Spleen (tissue), 11 donors: ENCODE results near the gene MIB2. TPM values are rescaled to one million over a fixed set of nuclear protein-coding genes. Genes with fewer than 3 reads are reported as not detected.
"Not testable (repeated sequence)": the region's sequence is repeated elsewhere in the genome, so short reads cannot be mapped to it uniquely, and the experiment has no call there.

Experiments
- DNase-seq: peaks from one replicate; pipeline ENCODE4 v3.0.0-alpha.2; 2020
- H3K27ac ChIP-seq, 8 donors: fragments of 200-600 bp; sonication (generic) in 7 of 8; 1 replicate in 4 of 8; 2 replicates in 4 of 8; pipeline versions ENCODE4 v1.5.0 to v1.8.0; 2016 to 2021; ENCODE audit warnings: inconsistent platforms in 4 of 8, mild to moderate bottlenecking in 4 of 8, moderate library complexity in 1 of 8
- H3K27me3 ChIP-seq, 7 donors: fragments of 200-600 bp; sonication (generic) in 6 of 7; replicated peaks in 1 of 7; 1 replicate in 4 of 7; 2 replicates in 3 of 7; pipeline versions ENCODE4 v1.5.0 to v1.8.0; 2016 to 2021; ENCODE audit warnings: inconsistent platforms in 3 of 7, mild to moderate bottlenecking in 1 of 7
- H3K36me3 ChIP-seq, 6 donors: fragments of 200-600 bp; sonication (generic) in 5 of 6; 1 replicate in 4 of 6; 2 replicates in 2 of 6; pipeline versions ENCODE4 v1.5.0 to v1.8.0; 2016 to 2021; ENCODE audit warnings: inconsistent platforms in 2 of 6
- H3K4me1 ChIP-seq, 6 donors: fragments of 200-600 bp; sonication (generic) in 5 of 6; 1 replicate in 3 of 6; 2 replicates in 3 of 6; pipeline versions ENCODE4 v1.5.0 to v1.8.0; 2016 to 2021; ENCODE audit warnings: inconsistent platforms in 3 of 6
- H3K4me3 ChIP-seq, 8 donors: fragments of 200-600 bp; sonication (generic) in 7 of 8; 1 replicate in 4 of 8; 2 replicates in 4 of 8; pipeline versions ENCODE4 v1.5.0 to v1.8.0; 2016 to 2021; ENCODE audit warnings: inconsistent platforms in 4 of 8, mild to moderate bottlenecking in 4 of 8, moderate library complexity in 2 of 8
- H3K9me3 ChIP-seq, 8 donors: fragments of 200-600 bp; sonication (generic) in 7 of 8; 1 replicate in 4 of 8; 2 replicates in 4 of 8; pipeline versions ENCODE4 v1.5.0 to v1.8.0; 2016 to 2021; ENCODE audit warnings: inconsistent platforms in 4 of 8
- CTCF ChIP-seq, 11 experiments: fragments of 200-600 bp in 7 of 11; fragments of 450-650 bp in 4 of 11; sonication (generic) in 4 of 11; IDR thresholded peaks in 8 of 11; conservative IDR thresholded peaks in 3 of 11; 1 replicate in 7 of 11; 2 replicates in 4 of 11; pipeline versions ENCODE4 v1.4.0 to v1.8.0; 2016 to 2021; ENCODE audit warnings: antibody characterized with exemption in 11 of 11, inconsistent platforms in 4 of 11, mild to moderate bottlenecking in 1 of 11
- POLR2A ChIP-seq, 3 donors: fragments of 450-650 bp; IDR thresholded peaks; one replicate each; pipeline ENCODE4 v1.5.1; 2017; ENCODE audit warnings: antibody characterized with exemption in 3 of 3, mild to moderate bottlenecking in 1 of 3
- POLR2AphosphoS5 ChIP-seq, 3 donors: sonication (generic); formaldehyde crosslinking; IDR thresholded peaks; one replicate each; pipeline ENCODE4 v1.5.1; 2017; ENCODE audit warnings: antibody characterized with exemption in 3 of 3
- WGBS, 5 donors: extraction: QIAGEN DNeasy Blood & Tissue Kit in 3 of 5; methylation state at CpG; one replicate each; pipeline versions ENCODE4 v1.1.5 to v1.1.7; 2013 to 2018; 5-methylcytosine and 5-hydroxymethylcytosine counted together
- intact Hi-C: fragments of 100-400 bp; cut with DNase I; formaldehyde crosslinking; loops from one replicate; pipeline ENCODE4 v1.15.0; 2023; ENCODE audit warnings: low total_unique reads
- polyA plus RNA-seq, 3 donors: library from polyadenylated mRNA; stranded (reverse); fragments of 200-250 nt; gene quantifications; one replicate each; pipeline ENCODE4 v1.2.1, GENCODE V29; 2013
- total RNA-seq, 7 donors: library from RNA; depleted of rRNA in 3 of 7; stranded (reverse); fragments of >200 nt in 3 of 7; fragmentation: NEBNext Ultra II Directional in 4 of 7; extraction: Animal tissue kit (Norgen Biotek cat#: 25700) in 4 of 7; gene quantifications; one replicate each; pipeline versions ENCODE4 v1.1.0 to v1.2.1, GENCODE V29; 2016 to 2021
- donor health status: healthy with polysubstance abuse.
- donor health status: DM: no; HTN: no; CAD: no; lungs with moderate emphysema.
- donor health status: DM: no; HTN: no; CAD: no.
- donor health status: Bipolar disorder and iron deficiency.
- donor health status: healthy.
- donor health status: DM: no; HTN: no; CAD: no.
- donor health status: DM: yes; HTN: yes; CAD: no.

MIB2 gene
- total and polyA plus RNA-seq, 10 donors: 46.2 to 165 (median 73.0) TPM

GRCh38 chr1:1658583-1659549, 43.6 kb downstream of the MIB2 start, which contains the start of gene CDK11B:
Gene CDK11B (minus strand): TSS chr1:1659004. CDS start chr1:1657485, 1,519 bp downstream.
- Histone ChIP-seq H3K36me3 (peaks cover 3 to 42% (median 31%) of the 10 kb centered on the region in 6 donors), H3K27ac (peak within 1 kb of the TSS; percentile 88 to 100 (median 99)), H3K4me1 (peaks cover 0 to 49% (median 24%) of the 10 kb centered on the region in 6 donors), H3K4me3 (peak within 1 kb of the TSS; percentile 47 to 85 (median 62))
- 0 to 1% (median 1%) methylated on average over 36 to 72 of the region's 96 CpGs for WGBS, 5 donors
- H3K9me3 ChIP-seq, intact Hi-C loops, H3K27me3 ChIP-seq: not testable (repeated sequence)
- DNase-seq: peak; percentile 99
- TF ChIP-seq CTCF (IDR thresholded peaks at IDR 0.05 in 8 of 11, conservative IDR thresholded peaks at IDR 0.05 in 3 of 11) (peak in 8 of 11 experiments; percentile 4 to 60 (median 50)), POLR2AphosphoS5 (IDR thresholded peaks at IDR 0.05) (peak; percentile 88 to 94 (median 92))

DNA sequence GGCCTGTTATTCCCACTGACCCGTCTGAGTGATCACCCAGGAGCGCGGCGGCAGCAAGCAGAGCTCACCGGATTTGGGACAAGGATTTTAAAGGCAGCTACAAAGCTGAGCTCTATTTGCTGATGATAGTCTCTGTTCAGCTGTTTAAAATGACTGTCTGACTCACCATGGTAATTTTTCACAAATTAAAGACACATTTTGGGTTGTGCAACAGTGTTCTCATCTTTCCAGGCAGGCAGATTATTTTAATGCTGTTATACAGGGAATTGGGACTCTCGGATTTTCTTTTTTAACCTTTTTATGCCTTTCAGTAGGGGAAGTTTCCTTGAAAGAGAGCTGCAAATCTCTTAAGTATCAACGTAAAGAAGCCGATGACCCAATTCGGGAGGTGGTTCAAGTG, 47.1 kb downstream of the MIB2 start:
- peak overlapping the region in 1 of 8 donors; percentile 55 for H3K27ac ChIP-seq

DNA sequence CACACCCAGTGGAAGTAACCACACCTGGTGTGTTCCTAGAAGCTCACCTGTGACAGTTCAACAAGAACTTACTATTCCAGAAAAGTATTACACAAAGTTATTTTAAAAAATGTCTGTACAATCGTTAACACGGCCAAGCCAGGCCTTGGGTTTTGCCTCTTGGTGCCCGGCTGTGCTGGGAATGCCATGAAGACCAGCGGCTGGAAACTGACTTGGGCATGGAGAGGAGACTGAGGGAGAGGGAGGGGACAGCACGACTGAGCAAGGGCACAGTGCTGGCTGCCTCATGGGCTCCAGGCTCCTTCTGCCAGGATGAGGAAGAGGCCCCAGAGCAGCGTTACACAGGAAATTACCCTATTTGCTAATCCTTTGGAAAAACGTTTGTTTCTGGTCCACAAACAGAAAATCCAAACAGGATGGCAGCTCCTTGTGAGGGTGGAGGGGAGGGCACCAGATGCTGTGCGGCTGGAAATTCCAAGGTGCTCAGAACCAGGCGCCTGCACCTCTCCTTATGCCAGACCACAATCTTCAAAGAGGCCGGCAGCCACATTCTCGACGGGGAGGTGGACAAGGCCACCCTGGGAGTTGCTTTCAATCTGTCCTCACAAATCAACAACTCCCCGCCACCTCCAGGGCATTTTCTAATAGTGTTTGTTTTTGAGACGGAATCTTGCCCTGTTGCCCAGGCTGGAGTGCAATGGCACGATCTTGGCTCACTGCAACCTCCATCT, 47.7 kb downstream of the MIB2 start:
- Histone ChIP-seq H3K27ac (peak overlapping the region in 4 of 8 donors; percentile 51 to 62 (median 58)), H3K36me3 (peaks cover 0 to 41% (median 24%) of the 10 kb centered on the region in 6 donors), H3K4me1 (peaks cover 0 to 22% (median 4%) of the 10 kb centered on the region in 6 donors)
- H3K9me3 ChIP-seq, H3K27me3 ChIP-seq, H3K4me3 ChIP-seq: not testable (repeated sequence)
- intact Hi-C loops: loop anchor here (10.0 kb wide), 1 partner anchor 62 kb away; the partner anchor contains the start of gene CDK11A
- 58 to 77% (median 64%) methylated on average over 13 to 15 of the region's 15 CpGs for WGBS, 5 donors
- peak; percentile 52 for DNase-seq

More for the DNA sequence above, 47.1 kb downstream of the MIB2 start:
- not testable (repeated sequence) for H3K27me3 ChIP-seq, DNase-seq, H3K9me3 ChIP-seq, H3K4me3 ChIP-seq
- peaks cover 0 to 26% (median 7%) of the 10 kb centered on the region in 6 donors for H3K4me1 ChIP-seq
- 59 to 89% (median 83%) methylated on average over 4 to 9 of the region's 9 CpGs for WGBS, 5 donors
- peaks cover 0 to 35% (median 22%) of the 10 kb centered on the region in 6 donors for H3K36me3 ChIP-seq
- intact Hi-C loops: loop anchor here (10.0 kb wide), 1 partner anchor 62 kb away; the partner anchor contains the start of gene CDK11A

- not testable (repeated sequence) for H3K27me3 ChIP-seq, H3K9me3 ChIP-seq, DNase-seq, H3K4me3 ChIP-seq, H3K27ac ChIP-seq
- Histone ChIP-seq H3K4me1 (peaks cover 0 to 19% (median 2%) of the 10 kb centered on the region in 6 donors), H3K36me3 (peaks cover 0 to 53% (median 34%) of the 10 kb centered on the region in 6 donors)
- intact Hi-C loops: loop anchor here (10.0 kb wide), 1 partner anchor 60 kb away; the partner anchor contains the start of gene CDK11A
- WGBS, 5 donors: 13 to 83% (median 76%) methylated on average over 1 to 7 of the region's 11 CpGs
These were observed 49.0 kb downstream of the MIB2 start for GRCh38 chr1:1664318-1664717.

DNA sequence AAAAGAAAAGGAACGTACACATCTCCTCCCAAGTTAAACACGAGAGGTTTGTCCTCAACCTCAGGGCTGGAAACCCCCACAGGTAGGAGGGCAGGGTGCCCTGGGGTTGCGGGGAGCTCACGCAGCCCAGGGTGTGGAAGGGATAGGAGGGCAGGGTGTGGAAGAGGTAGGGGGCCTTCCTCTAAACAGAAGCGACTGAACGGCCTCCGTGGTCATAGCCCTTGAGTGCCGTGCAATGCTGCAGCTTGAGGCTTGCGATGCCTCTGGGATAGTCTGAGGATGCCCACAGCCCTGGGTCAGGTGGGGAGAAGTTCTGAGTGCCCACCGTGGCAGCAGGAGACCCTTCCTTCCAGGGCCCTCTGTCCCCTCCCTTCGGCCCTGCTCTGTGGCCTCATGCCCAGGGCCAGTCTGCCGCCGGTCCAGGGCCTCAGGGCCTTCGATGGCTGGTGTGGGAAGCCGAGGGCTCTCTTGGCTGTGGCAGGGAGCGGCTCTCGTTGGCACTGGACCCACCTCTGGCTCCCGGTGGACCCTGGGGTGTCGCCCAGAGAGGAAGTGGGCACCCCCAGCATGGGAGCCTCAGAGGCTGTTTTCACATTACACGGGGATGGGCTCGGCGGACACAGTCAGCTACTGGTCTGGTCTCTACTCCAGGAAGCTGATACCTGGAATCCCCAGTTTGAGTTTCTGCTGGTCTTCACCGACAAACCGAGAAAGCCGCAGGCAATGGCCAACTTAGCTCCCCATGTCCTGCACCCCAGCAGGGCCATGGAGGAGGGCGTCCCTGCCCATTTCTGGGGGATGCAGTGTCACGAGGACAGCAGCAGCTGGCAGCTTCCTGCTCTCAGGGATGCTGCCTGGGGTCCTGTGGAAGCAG, 49.9 kb downstream of the MIB2 start:
- Histone ChIP-seq H3K4me3 (no peak overlapping the region), H3K27ac (no peak overlapping the region), H3K36me3 (peaks cover 0 to 61% (median 41%) of the 10 kb centered on the region in 6 donors), H3K27me3 (no peaks in the 10 kb centered on the region), H3K9me3 (no peaks in the 10 kb centered on the region), H3K4me1 (peaks cover 0 to 11% (median 0%) of the 10 kb centered on the region in 6 donors)
- peak; percentile 68 for DNase-seq
- peak; percentile 20 to 60 (median 53) for TF ChIP-seq POLR2AphosphoS5 (IDR thresholded peaks at IDR 0.05)
- no peak for TF ChIP-seq CTCF (IDR thresholded peaks at IDR 0.05 in 8 of 11, conservative IDR thresholded peaks at IDR 0.05 in 3 of 11)
- TF ChIP-seq POLR2A (IDR thresholded peaks at IDR 0.05): no peak
- intact Hi-C loops: loop anchor here (10.0 kb wide), 1 partner anchor 60 kb away; the partner anchor contains the start of gene CDK11A
- 90 to 96% (median 92%) methylated on average over 13 to 27 of the region's 27 CpGs for WGBS, 5 donors
